Hepatocyte (in vitro differentiated cells): Measurements from ENCODE around the gene ASTN2.
"Not testable (repeated sequence)": the region's sequence is repeated elsewhere in the genome, so short reads cannot be mapped to it uniquely, and the experiment has no call there.

Experiments used
- CTCF ChIP-seq: fragments of 200-600 bp; sonication (generic); IDR thresholded peaks from 2 replicates; pipeline ENCODE4 v1.5.1; 2016; ENCODE audit warnings: antibody characterized with exemption, mild to moderate bottlenecking; ENCODE audit not compliant: poor library complexity
- EZH2 ChIP-seq: fragments of 200-600 bp; sonication (generic); IDR thresholded peaks from 2 replicates; pipeline ENCODE4 v1.6.1; 2016; ENCODE audit warnings: antibody characterized with exemption, mild to moderate bottlenecking, borderline replicate concordance

GRCh38 chr9:116888476-116888875, 526.4 kb downstream of the ASTN2 start:
- TF ChIP-seq CTCF, EZH2: not testable (repeated sequence)
